IPS-18a (cell line): ENCODE data around the gene CHDH.
A peak's percentile ranks its signal among the peaks of the same experiment; 100 is the strongest.

Experiments
- H3K27ac ChIP-seq: one replicate; pipeline ENCODE4 v1.5.1; 2013; ENCODE audit warnings: low read length
- H3K27me3 ChIP-seq: one replicate; pipeline ENCODE4 v1.6.1; 2013; ENCODE audit warnings: mild to moderate bottlenecking, low read length; ENCODE audit not compliant: control insufficient read depth, insufficient read depth
- H3K36me3 ChIP-seq: one replicate; pipeline ENCODE4 v1.6.1; 2013; ENCODE audit warnings: low read depth, low read length; ENCODE audit not compliant: control insufficient read depth
- H3K4me1 ChIP-seq: one replicate; pipeline ENCODE4 v1.6.1; 2013; ENCODE audit warnings: low read depth, low read length; ENCODE audit not compliant: control insufficient read depth
- H3K4me3 ChIP-seq: one replicate; pipeline ENCODE4 v1.5.1; 2013; ENCODE audit warnings: low read length
- H3K9ac ChIP-seq: one replicate; pipeline ENCODE4 v1.6.1; 2013; ENCODE audit warnings: mild to moderate bottlenecking, low read length, moderate library complexity
- H3K9me3 ChIP-seq: one replicate; pipeline ENCODE4 v1.6.1; 2013; ENCODE audit warnings: low read depth, low read length; ENCODE audit not compliant: control insufficient read depth

The CHDH gene

GRCh38 chr3:53846134-53846850 is at the start of gene CHDH, which contains the start of gene IL17RB:
Gene CHDH (minus strand): TSS chr3:53846419. CDS start chr3:53824008, 22,411 bp downstream.
Gene IL17RB (plus strand): TSS chr3:53846568. CDS start chr3:53846589, 21 bp downstream.
- no peaks in the 10 kb centered on the region for H3K9me3 ChIP-seq
- H3K9ac ChIP-seq: peak within 1 kb of the TSS; percentile 64
- peaks cover 3% of the 10 kb centered on the region for H3K36me3 ChIP-seq
- peaks cover 43% of the 10 kb centered on the region for H3K4me1 ChIP-seq
- peaks cover 18% of the 10 kb centered on the region for H3K27me3 ChIP-seq
- H3K27ac ChIP-seq: no peak within 1 kb of the TSS
- peak within 1 kb of the TSS; percentile 69 for H3K4me3 ChIP-seq

GRCh38 chr3:53892286-53892637 is 46.0 kb upstream of the CHDH start:
- H3K9me3 ChIP-seq: no peaks in the 10 kb centered on the region
- peak overlapping the region; percentile 44 for H3K9ac ChIP-seq
- H3K36me3 ChIP-seq: peaks cover 3% of the 10 kb centered on the region
- peak overlapping the region; percentile 95 for H3K4me3 ChIP-seq
- peaks cover 9% of the 10 kb centered on the region for H3K4me1 ChIP-seq
- peak overlapping the region; percentile 27 for H3K27ac ChIP-seq
- H3K27me3 ChIP-seq: no peaks in the 10 kb centered on the region

DNA sequence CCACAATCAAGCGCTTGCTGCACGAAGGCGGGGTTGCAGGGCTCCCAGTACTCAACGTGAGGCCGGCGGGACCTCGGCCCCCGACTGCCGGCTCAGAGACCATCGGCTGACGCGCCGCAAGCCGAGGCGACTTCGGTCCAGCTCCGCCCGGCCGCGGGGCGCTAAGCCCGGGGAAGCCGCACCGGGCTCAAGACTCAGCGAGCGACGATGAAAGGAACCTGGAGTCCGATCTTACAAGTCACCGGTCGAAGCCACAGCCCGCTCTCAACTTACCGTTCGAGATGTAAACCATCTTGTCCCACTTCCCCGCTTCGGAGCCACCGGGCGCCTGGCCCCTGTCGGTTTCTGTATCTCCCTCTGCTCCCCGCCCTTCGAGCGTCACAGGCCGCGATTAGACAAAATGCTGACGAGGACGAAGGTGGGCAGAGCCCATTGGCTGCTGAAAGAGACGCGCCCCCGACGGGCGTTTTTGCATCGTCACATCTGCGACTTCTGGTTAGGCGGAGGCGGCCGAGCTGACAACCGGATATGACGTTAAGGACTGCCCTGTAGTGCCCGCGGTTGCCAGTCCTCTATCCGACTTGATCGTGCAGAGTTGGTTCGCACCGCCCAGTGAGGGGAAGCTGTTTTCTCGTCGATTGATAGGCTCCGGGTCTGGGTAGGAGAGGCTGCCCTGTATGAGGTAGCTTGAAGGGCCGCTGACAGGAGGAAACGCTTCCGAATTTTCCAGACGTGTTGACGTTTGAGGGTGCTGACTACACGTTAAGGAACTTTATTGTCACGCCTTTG is 45.5 kb upstream of the CHDH start, which contains the start of gene SELENOK:
Gene SELENOK (minus strand): TSS at position 363 of the 789 bp plus-strand sequence.
- no peaks in the 10 kb centered on the region for H3K27me3 ChIP-seq
- H3K4me1 ChIP-seq: peaks cover 9% of the 10 kb centered on the region
- no peaks in the 10 kb centered on the region for H3K9me3 ChIP-seq
- H3K36me3 ChIP-seq: peaks cover 4% of the 10 kb centered on the region
- peak within 1 kb of the TSS; percentile 85 for H3K9ac ChIP-seq
- H3K4me3 ChIP-seq: peak within 1 kb of the TSS; percentile 95
- H3K27ac ChIP-seq: peak within 1 kb of the TSS; percentile 73

DNA sequence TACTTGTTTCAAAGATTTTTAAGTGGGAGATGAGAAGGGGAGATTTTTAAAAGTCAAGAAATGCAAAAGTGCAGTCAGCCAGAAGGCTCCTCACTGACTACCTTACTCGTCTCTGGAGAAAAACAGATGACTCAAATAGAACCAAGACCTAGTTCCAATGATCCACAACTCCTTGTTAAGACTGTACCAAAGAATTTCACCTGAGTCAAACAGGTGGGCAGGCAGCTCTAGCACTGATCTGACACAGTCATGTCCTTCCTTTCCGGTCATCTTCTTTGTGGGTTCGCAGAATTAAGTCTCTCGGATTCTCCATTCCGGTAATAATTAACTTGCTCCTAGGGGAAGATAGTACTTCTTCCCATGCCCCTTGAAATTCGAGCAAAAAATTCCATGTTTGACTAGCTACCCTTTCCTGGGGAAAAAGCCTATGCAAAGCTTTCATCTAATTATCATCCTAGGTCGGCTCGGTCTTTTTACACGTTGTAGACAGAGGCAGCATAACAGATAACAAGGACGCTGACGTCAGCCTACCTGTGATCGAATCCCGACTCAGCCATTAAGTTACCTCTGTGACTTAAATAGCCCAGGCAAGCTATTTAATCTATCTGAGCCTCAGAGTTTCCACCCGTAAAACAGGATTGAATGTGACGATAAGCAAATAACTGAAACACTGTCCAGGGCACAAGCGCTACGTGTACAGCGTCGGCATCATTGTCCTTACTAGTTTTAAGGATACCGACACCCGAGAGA is 44.7 kb upstream of the CHDH start:
- Histone ChIP-seq H3K27me3 (no peaks in the 10 kb centered on the region), H3K4me3 (peak overlapping the region; percentile 95), H3K36me3 (peaks cover 5% of the 10 kb centered on the region), H3K9me3 (no peaks in the 10 kb centered on the region), H3K27ac (peak overlapping the region; percentile 73), H3K4me1 (peaks cover 9% of the 10 kb centered on the region), H3K9ac (peak overlapping the region; percentile 85)

GRCh38 chr3:53888232-53888631 is 42.0 kb upstream of the CHDH start:
- peaks cover 19% of the 10 kb centered on the region for H3K36me3 ChIP-seq

DNA sequence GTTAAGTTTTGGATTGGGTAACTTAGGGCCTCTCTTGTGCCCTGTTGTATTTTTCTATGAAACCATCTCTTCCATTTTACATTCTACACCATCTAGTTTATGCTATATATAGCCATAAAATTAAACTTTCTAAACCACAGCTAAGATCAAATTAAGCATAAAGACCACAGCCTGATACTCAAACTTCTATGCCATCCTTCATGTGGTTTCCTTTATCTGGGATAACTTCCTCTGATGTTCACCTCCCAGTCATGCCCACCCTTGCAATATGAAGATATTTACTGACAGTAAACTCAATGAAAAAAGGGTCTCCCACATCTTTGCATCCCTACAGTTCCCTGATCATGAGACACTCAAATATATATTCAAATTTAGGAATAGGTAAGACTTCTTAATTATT is 41.2 kb upstream of the CHDH start:
- Histone ChIP-seq H3K4me1 (peaks cover 7% of the 10 kb centered on the region), H3K4me3 (no peak overlapping the region), H3K9me3 (no peaks in the 10 kb centered on the region), H3K36me3 (peaks cover 19% of the 10 kb centered on the region), H3K27ac (no peak overlapping the region), H3K9ac (no peak overlapping the region), H3K27me3 (no peaks in the 10 kb centered on the region)

More at GRCh38 chr3:53888232-53888631, 42.0 kb upstream of the CHDH start:
- H3K4me3 ChIP-seq: no peak overlapping the region
- no peak overlapping the region for H3K9ac ChIP-seq
- no peaks in the 10 kb centered on the region for H3K9me3 ChIP-seq
- no peaks in the 10 kb centered on the region for H3K27me3 ChIP-seq
- no peak overlapping the region for H3K27ac ChIP-seq
- H3K4me1 ChIP-seq: peaks cover 9% of the 10 kb centered on the region

DNA sequence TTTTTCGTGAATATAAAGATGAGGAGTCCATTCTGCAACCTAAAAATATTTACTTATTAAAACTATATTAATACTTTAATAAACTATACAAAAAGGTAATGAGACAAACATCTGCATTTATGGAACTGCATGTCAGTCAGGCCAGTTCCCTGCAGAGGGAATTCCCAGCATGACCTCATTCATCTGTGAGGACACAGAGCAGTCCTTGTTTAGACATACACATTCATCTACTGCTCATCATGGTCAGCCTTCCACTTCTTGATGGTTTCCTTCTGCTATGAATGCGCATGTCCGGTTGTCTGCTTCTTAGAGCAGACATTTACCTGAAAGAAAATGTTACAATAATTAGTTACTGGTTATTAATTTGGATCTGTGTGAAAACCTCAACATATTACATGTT is 39.0 kb upstream of the CHDH start:
- Histone ChIP-seq H3K27ac (no peak overlapping the region), H3K4me1 (peaks cover 7% of the 10 kb centered on the region), H3K9ac (no peak overlapping the region), H3K27me3 (no peaks in the 10 kb centered on the region), H3K4me3 (no peak overlapping the region), H3K9me3 (no peaks in the 10 kb centered on the region), H3K36me3 (peaks cover 19% of the 10 kb centered on the region)

GRCh38 chr3:53884623-53885022 is 38.4 kb upstream of the CHDH start:
- Histone ChIP-seq H3K27me3 (no peaks in the 10 kb centered on the region), H3K4me1 (peaks cover 7% of the 10 kb centered on the region), H3K36me3 (peaks cover 25% of the 10 kb centered on the region), H3K27ac (no peak overlapping the region), H3K4me3 (no peak overlapping the region), H3K9me3 (no peaks in the 10 kb centered on the region), H3K9ac (no peak overlapping the region)

DNA sequence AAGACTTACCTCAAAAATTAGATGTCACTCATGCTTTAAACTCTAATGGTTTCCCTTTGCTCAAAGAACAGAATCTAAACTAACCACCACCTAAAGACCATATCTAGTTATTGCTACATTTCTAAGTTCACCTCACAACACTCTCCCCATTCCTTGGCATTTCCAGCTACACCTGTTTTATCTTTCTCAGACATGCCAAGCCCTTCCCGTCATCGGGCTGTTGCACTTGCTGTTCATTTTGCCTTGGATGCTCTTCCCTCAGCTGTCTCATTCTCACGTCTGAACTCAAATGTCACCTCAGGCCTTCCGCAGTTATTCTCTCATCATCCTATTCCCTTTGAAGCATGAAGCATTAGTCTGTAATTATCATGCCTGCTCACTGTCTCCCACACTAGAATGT is 36.8 kb upstream of the CHDH start:
- Histone ChIP-seq H3K36me3 (peaks cover 40% of the 10 kb centered on the region), H3K4me3 (no peak overlapping the region)

DNA sequence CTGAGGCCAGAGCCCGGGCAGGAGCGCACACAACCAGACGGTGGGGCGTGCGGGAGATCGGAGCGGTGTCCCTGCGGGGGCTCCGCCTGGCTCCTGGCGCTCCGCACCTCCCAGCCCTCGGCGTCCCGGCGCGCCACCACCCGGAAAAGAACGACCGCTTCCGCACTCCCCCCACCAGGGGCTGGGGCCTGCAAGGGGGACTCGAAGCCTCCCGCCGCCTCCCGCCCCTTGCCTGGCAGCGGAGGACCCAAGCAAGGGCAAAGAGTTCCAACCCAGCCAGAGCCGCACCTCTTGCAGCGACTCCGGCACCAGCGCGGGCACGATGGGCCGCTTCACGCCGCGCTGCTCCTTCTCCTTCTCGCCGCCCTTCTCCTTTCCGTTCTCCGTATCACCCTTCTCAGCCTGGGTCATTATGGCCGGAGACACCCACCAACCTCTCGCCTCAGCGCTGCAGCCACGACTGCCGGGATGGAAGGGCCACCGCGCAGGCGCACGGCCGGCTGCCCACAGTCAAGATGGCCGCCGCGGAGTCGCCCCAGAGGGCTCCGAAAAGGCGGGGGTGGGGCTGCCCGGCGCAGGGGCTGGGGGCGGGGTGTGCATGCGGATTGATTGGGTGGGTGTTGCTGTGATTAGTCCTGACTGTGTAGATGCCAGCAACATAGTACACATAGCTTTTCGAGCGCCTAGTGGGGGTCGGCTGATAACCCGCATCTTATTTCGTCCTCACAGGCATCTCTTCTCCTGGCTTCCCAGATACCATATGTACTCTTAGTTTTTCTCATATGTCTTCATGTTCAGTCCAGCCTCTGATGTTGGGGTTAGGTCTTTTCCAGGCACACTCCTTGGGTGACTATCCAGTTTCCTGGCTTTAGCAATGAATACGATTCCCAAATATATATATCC is 35.7 kb upstream of the CHDH start, which contains the start of gene ACTR8:
Gene ACTR8 (minus strand): TSS at position 462 of the 903 bp plus-strand sequence. CDS start 51 bp downstream, at position 411.
- Histone ChIP-seq H3K27ac (peak within 1 kb of the TSS; percentile 74), H3K9ac (peak within 1 kb of the TSS; percentile 89), H3K4me3 (peak within 1 kb of the TSS; percentile 96), H3K27me3 (no peaks in the 10 kb centered on the region), H3K4me1 (peaks cover 7% of the 10 kb centered on the region), H3K36me3 (peaks cover 47% of the 10 kb centered on the region), H3K9me3 (no peaks in the 10 kb centered on the region)

More for the DNA sequence above, 36.8 kb upstream of the CHDH start:
- H3K27ac ChIP-seq: no peak overlapping the region
- peaks cover 7% of the 10 kb centered on the region for H3K4me1 ChIP-seq
- no peaks in the 10 kb centered on the region for H3K9me3 ChIP-seq
- H3K9ac ChIP-seq: no peak overlapping the region
- no peaks in the 10 kb centered on the region for H3K27me3 ChIP-seq
